GM10266 (cell line): Measurements from ENCODE around the gene MRPL47.

Experiments used
- DNase-seq: peaks from one replicate; pipeline ENCODE4 v3.0.0; 2012; ENCODE audit errors: extremely low spot score
- CTCF ChIP-seq: IDR thresholded peaks from 2 replicates; pipeline ENCODE4 v1.5.1; 2012; ENCODE audit warnings: mild to moderate bottlenecking, low read depth; ENCODE audit not compliant: control insufficient read depth, insufficient read depth; ENCODE audit errors: missing control alignments

MRPL47 gene

GRCh38 chr3:179640469-179640868 is 36.0 kb upstream of the MRPL47 start:
- TF ChIP-seq CTCF = no peak
- DNase-seq = no peak

GRCh38 chr3:179630753-179631451 is 26.5 kb upstream of the MRPL47 start:
- no peak for DNase-seq
- no peak for TF ChIP-seq CTCF

GRCh38 chr3:179624451-179624850 is 20.0 kb upstream of the MRPL47 start:
- no peak for TF ChIP-seq CTCF
- DNase-seq = no peak

- DNase-seq = no peak
- no peak for TF ChIP-seq CTCF
These were observed 17.6 kb upstream of the MRPL47 start for GRCh38 chr3:179622023-179622422.

- TF ChIP-seq CTCF = no peak
- DNase-seq = no peak
These were observed 11.2 kb upstream of the MRPL47 start for GRCh38 chr3:179615458-179616173.

GRCh38 chr3:179613807-179614206 is 9.4 kb upstream of the MRPL47 start:
- no peak for DNase-seq
- TF ChIP-seq CTCF = no peak

- DNase-seq = no peak
- no peak for TF ChIP-seq CTCF
These were observed 5.6 kb upstream of the MRPL47 start for GRCh38 chr3:179610066-179610465.
